PFSK-1 (cell line): Measurements from ENCODE around the gene DIPK1C.

Experiments
- FOXP2 ChIP-seq: optimal IDR thresholded peaks from 2 replicates; pipeline ENCODE3; 2011; ENCODE audit warnings: borderline replicate concordance, control low read depth, inconsistent platforms; ENCODE audit not compliant: insufficient read depth; ENCODE audit errors: extremely low read length, extremely low read depth
- POLR2AphosphoS5 ChIP-seq: IDR thresholded peaks from 2 replicates; pipeline ENCODE4 v1.6.1; 2012; ENCODE audit warnings: low read depth, mild to moderate bottlenecking, control low read depth, low read length, moderate library complexity
- SIN3A ChIP-seq: IDR thresholded peaks from 2 replicates; pipeline ENCODE4 v1.6.1; 2012; ENCODE audit warnings: mild to moderate bottlenecking, low read length, moderate library complexity, borderline replicate concordance; ENCODE audit not compliant: insufficient read depth
- TAF1 ChIP-seq: IDR thresholded peaks from 2 replicates; pipeline ENCODE4 v1.6.1; 2012; ENCODE audit warnings: low read length, control low read depth, borderline replicate concordance; ENCODE audit not compliant: insufficient read depth
- TF ChIP-seq, protein P1 (sequence below), 2 experiments: IDR thresholded peaks; 2 replicates each; pipeline versions ENCODE4 v1.6.1 to v1.8.0; 2011 to 2012; ENCODE audit warnings: low read depth in 2 of 2, low read length in 2 of 2, control low read depth in 1 of 2, inconsistent platforms in 1 of 2, mild to moderate bottlenecking in 1 of 2, moderate library complexity in 1 of 2; ENCODE audit not compliant: insufficient read depth in 1 of 2

The DIPK1C gene

DNA sequence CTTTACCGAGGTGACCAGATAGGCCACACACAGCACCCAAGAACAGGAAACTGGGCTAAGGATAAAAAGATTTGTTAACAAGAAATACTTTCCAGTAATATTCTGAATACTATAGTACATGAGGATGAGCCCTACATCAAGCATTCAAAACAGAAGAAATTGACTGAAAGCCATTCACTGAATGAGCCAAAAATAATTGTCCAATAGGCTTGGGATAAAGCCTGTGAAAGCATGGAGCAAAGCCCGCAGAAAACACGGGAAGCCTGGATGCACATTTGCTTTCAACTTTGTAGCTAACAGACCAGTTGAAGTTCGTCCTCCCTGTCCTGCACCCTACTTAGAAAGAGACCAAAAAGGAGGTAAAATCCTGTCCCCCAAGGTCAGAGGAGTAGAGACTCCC, 56.3 kb downstream of the DIPK1C start:
- TF ChIP-seq, protein P1, sequence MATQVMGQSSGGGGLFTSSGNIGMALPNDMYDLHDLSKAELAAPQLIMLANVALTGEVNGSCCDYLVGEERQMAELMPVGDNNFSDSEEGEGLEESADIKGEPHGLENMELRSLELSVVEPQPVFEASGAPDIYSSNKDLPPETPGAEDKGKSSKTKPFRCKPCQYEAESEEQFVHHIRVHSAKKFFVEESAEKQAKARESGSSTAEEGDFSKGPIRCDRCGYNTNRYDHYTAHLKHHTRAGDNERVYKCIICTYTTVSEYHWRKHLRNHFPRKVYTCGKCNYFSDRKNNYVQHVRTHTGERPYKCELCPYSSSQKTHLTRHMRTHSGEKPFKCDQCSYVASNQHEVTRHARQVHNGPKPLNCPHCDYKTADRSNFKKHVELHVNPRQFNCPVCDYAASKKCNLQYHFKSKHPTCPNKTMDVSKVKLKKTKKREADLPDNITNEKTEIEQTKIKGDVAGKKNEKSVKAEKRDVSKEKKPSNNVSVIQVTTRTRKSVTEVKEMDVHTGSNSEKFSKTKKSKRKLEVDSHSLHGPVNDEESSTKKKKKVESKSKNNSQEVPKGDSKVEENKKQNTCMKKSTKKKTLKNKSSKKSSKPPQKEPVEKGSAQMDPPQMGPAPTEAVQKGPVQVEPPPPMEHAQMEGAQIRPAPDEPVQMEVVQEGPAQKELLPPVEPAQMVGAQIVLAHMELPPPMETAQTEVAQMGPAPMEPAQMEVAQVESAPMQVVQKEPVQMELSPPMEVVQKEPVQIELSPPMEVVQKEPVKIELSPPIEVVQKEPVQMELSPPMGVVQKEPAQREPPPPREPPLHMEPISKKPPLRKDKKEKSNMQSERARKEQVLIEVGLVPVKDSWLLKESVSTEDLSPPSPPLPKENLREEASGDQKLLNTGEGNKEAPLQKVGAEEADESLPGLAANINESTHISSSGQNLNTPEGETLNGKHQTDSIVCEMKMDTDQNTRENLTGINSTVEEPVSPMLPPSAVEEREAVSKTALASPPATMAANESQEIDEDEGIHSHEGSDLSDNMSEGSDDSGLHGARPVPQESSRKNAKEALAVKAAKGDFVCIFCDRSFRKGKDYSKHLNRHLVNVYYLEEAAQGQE (IDR thresholded peaks at IDR 0.05; ENCODE audit: insufficient read depth in 1 of 2, low read depth in 2 of 2, low read length in 2 of 2), result no peak
- TF ChIP-seq SIN3A, result no peak
- TF ChIP-seq TAF1, result no peak
- TF ChIP-seq POLR2AphosphoS5, result no peak

DNA sequence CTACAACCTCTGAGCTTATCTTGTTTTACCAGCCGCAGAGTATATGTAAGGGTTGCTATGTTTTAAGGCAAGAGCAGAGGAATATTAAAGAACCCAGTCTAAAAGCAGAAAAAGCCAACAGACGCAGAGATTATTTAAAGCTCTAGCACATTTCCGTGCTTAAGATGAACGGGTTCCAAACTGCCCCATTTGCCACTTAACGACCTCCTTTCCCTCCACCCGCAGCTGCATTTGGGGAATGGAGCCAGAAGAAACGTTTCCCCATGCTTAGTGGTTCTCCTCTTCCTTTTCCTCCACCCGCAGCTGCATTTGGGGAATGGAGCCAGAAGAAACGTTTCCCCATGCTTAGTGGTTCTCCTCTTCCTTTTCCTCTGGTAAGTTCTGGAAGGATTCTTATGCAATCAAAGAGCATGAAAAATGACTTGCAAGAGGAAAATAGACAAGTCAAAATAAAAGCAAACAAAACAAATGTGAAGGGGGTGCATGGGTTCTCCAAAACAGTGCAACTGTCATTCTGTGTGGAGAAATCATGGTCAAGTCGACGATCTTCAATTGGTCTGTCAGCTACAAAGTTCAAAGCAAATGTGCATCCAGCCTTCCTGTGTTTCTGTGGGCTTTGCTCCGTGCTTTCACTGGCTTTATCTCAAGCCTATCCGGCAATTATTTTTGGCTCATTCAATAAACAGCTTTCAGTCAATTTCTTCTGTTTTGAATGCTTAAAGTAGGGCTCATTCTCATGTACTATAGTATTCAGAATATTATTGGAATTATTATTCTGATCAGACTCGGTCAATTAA, 57.8 kb downstream of the DIPK1C start:
- TF ChIP-seq POLR2AphosphoS5 (no peak), FOXP2 (no peak), SIN3A (no peak), TAF1 (no peak)
- TF ChIP-seq, protein P1 (IDR thresholded peaks at IDR 0.05; ENCODE audit: insufficient read depth in 1 of 2, low read depth in 2 of 2, low read length in 2 of 2), result no peak

DNA sequence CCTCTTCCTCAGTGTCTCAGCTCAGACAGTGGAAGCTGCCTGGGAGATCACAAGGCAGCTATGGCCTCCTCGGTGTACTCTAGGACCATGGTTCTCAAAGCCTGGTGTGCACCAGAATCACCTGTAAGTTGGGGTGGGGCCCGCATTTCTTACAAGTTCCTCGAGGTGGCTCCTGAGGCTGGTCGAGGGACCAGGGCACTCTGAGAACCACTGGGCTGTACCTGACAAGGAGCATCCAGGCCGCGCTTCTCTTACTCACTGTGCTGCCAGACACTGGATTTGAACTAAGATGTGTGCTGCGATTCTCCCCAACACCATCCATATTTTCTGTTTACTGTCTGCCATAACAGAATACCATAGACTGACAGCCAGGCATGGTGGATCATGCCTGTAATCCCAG, 59.5 kb downstream of the DIPK1C start:
- TF ChIP-seq FOXP2 (no peak), POLR2AphosphoS5 (no peak), TAF1 (no peak), SIN3A (no peak)
- TF ChIP-seq, protein P1 (IDR thresholded peaks at IDR 0.05; ENCODE audit: insufficient read depth in 1 of 2, low read depth in 2 of 2, low read length in 2 of 2), result no peak

DNA sequence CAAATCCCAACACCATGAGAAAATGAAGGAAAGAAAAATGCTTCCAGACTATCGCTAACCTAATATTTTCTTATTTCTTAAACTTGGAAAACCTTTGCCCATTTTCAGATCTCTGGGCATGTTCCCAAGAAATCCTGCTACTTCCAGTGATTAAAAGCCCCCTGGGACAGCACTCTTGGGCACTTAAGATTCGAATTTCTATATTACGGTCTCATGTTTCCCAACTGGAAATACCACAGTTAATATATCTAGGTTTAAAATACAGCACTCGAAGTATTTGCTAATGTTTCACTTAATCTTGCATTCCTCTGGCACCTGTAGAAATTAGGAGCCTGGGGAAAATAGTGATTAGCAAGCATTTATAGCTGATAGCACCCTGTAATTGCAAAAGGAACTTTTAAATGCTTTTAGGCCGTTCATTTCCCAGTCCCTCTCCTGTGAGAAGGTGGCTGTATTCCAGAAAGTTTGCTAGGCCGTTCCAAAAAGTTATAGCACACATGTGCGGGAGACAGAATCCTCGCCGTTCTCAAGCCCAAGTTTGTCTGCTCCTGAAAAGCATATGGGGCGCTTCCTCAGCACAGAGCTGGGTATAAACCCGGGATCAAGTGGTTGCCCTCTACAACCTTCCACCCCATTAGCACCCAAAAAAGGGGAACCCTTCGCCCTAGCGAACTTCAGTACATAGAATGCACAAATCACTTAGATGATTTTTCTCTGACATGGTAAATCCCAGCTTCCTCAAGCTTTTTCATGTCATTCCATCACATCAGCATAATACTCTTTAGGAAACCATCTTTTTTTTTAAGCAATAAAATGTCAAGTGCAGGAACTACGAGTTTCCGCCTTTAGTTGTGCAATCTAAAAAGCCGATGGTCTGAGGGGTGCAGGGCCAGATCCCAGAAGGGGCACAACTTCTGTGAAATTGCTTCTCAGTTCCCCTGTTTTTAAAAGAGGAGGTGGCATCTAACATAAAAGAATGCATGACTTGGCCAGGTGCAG, 60.6 kb downstream of the DIPK1C start:
- TF ChIP-seq, protein P1 (IDR thresholded peaks at IDR 0.05; ENCODE audit: insufficient read depth in 1 of 2, low read depth in 2 of 2, low read length in 2 of 2), result no peak
- TF ChIP-seq FOXP2 (no peak), SIN3A (no peak), POLR2AphosphoS5 (no peak), TAF1 (no peak)
